HuH-7 (cell line): ENCODE results near the gene CASP7.

Experiments used
- DNase-seq: peaks from one replicate; pipeline ENCODE4 v3.0.0; 2011; ENCODE audit warnings: low spot score

The CASP7 gene

DNA sequence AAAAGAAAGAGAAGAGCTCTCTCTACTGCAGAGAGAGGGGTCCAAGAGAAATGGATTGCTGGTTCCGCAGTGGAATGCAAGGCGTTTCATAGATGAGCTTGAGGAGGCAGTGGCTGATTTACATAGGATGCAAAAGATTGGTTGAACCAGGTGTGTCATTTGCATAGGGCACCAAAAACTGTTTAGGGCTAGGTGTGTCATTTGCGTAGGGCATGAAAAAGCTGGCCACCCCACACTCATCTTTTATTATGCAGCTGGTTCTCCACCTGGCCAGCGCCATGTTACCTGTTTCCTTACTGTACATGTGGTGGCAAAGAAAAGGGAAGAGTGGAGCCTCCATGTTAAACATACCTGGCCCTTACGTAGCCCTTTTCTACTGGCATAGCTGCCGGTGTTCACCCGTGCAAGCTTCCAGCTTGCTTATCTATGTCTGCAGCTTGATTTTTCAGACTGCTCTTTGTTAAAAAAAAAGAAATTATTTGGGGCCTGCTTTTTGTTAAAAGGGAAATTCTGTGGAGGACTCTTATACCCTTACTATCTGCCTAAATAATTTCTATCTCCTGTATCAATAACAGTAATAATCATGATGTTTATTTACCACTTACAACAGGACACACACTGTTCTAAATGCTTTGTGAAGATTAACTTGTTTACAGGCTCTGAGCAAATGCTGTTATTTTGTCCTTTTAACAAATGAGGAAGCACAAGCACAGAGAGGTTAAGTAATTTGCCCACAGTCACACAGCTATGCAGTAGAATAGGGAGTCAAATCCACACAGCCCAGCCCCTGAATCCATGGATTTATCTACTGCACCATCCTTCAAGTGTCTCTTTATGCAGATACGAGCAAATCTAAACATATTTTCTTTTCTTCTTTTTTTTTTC lies 33.3 kb downstream of the CASP7 start:
- no peak for DNase-seq

DNA sequence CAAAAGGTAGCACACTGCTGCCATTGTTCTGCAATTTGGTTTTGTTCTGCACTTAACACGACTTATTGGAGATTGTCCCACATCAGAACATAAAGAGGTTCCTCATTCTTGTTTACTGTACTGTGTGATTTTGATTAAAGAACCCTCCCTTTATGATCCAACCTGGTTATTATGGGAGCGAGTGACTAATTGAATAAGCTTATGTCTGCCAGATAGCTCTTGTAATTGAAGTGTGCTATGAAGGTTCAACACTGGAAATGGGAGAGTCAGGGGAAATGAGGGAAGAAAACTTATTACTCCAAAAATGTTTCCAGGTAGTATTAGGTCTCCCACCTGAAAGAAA lies 33.9 kb downstream of the CASP7 start:
- no peak for DNase-seq

DNA sequence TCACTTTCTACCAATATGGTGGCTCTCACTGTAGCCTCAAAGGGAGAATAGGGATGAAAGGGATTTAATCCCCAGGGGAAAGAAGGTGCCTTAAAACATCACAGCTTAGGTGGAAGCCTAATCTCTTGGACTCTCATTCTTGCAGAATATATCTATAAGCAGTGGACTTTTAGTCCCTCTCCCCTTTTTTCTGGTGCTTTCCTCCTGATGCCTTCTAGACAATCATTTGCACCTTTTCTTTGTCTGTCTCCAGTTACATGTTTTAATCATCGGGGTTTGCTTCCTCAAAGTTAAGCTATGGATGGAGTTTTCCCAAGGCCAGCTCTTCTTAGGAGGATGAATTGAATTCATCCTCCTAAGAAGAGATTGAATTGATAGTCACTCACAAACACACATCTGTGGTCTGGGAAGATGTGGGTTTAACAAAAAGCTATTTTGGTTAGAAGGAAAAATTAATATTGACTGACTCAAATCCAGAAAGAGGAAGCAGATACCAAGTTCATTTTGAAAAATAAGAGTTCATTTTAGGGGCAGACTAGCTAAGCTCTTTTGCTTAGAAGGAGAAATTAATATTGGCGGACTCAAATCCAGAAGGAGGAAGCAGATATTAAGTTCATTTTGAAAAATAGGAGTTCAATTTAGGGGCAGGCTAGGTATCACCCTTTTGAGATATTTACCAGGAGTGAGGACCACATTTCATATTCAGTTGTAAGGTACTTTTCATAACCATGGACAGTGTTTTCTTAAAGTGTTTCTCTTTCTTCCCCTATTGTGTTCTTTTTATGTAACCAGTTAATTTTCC lies 36.6 kb downstream of the CASP7 start:
- no peak for DNase-seq

DNA sequence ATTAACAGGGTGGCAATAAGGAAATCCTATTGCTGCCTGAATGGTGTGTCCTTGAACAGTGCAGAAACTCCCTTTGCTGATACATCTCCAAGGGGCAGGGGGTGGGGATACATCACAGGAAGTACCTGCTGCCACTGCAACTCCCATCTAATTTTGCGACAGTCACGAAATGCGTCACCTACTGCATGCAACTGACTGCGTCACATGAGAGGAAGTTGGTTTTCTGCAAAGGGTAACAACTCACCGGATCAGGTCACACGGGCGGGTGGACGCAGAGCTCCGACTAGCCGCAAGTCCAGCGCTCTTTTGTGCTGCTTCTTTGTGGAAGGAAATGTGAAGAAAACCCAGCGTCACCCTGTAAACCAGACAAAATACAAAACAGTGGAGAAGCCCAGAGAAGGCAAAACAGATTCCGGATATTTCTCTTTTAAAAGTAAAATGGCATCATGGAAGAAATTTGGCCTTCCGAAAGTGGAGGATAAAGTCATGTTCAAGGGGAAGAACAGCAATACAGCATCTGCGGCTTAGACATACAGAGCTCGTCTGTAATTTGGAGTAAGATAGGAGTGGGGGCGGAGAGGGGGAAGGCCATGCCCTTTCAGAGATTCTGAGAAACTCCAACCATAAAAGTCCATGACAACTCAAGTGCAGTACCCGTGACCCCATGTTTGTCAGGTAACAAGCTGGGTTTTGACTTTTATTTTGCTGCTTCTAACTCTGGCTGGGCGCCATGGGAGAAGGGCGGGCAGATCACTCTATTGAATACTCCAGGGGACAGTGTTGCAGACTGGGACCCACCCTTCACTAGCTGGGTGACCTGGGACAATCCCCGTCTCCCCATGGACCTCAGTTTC lies 39.5 kb downstream of the CASP7 start:
- DNase-seq: no peak

DNA sequence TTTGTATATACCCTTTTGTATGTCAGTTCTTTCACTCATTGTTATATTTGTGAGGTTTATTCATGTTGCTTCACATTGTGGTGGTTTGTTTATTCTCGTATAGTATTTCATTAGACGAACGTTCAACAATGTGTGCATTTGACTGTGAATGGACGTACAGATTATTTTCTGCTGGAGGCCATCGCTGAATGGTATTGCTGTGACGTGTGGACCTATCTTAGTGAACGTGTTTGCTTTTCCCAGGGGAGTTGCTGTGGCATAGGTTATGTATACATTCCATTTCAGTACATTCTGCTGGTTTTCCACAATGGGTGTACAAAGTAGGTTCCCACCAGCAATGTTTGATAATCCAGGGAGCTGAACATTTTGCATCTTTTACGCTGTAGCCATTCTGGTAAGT lies 40.7 kb downstream of the CASP7 start:
- DNase-seq: no peak

DNA sequence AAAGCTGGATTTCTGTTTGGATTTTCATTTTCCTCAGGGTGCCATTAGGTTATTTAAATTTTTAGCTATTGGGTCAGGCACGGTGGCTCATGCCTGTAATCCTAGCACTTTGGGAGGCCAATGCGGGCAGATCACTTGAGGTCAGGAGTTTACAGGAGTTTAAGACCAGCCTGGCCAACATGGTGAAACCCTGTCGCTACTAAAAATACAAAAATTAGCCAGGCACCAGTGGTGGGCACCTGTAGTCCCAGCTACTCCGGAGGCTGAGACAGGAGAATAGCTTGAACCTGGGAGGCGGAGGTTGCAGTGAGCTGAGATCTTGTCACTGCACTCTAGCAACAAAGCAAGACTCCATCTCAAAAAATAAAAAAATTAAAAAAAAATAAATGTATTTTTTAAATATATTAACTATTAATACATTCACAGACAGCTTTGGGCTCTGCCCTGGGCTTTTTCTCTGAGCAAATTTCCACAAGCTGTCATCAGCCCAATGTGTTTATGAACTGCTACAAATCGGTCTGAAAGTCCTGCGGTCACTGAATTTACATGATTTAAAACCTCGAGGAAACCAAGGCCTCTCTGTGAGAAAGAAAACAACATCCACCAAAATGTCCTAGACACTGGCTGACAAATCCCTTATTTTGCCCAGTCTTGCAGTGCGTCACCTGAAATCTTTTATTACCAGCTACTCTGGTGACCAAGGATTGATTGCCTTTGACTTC lies 52.6 kb downstream of the CASP7 start:
- DNase-seq: no peak

DNA sequence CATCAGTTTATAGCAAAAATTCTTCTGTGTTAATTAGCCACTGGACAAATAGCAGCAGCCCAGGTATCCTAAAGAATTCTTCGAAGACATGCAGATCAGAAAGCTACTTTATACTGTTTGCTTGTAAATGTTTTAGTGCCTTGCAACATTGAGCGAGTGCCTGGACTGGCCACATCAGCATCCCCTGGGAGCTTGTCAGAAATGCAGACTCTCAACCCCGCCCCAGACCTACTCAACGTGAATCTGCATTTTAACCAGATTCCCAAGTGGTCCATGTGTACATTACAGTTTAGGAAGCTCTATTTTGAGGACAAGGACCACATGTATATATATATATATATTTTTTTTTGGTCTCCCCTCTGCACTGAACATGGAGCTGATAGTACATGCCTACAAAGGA lies 53.3 kb downstream of the CASP7 start:
- no peak for DNase-seq

DNA sequence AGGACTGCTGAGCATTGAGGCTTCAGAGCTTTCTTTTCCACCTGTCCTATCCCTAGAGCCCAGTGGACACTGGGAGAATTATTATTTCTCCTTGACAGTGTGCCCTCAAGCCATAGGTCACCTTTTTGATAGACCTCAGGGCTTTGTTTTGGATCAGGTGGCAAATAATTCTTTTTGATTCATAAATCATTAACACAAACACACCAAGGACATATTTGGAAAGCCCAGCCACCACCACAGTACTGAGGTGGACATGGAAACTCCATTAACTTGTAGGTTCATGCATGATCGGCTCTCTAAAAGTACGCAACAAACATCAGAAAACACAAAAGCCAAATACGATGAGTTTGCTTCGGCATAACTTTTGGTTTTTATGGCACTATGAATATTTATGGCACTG lies 53.9 kb downstream of the CASP7 start:
- no peak for DNase-seq

DNA sequence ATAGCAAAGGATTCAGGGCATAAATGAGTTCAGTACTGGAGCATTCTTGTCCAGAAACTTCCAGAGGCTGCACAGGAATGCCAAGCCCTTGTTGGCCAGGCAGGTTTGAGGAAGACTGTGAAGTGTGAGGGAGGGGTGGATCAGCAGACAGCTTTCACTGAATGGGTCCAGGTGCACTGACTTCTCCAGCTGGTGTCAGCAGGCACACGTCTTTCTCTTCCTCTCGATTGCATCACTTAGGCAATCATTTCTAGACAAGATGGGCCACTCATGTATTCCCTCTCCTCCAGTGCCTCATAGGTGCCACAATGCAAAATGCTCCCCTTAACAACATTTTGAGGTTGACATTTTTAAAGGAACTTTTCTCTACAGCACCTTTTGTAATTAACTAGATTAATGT lies 56.2 kb downstream of the CASP7 start:
- DNase-seq: peak; percentile 46

DNA sequence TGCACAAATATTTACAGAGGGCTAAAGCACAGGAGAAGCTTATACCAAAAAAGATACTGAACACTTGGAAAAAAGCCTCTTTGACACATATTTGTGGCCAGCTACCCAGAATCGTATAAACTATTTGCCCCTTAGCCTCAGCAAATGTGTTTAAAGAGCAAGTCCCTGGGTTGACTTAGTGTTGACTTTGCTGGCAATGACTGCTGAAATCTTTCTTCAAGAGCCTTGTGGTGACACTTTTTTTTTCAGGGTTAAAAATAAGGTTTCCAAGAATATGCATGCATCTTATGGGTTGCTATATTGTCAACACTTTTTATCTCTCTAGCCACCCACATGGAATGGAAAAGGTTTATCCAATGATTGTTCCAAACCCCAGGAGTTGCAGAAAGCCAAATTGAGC lies 56.9 kb downstream of the CASP7 start:
- DNase-seq: no peak

DNA sequence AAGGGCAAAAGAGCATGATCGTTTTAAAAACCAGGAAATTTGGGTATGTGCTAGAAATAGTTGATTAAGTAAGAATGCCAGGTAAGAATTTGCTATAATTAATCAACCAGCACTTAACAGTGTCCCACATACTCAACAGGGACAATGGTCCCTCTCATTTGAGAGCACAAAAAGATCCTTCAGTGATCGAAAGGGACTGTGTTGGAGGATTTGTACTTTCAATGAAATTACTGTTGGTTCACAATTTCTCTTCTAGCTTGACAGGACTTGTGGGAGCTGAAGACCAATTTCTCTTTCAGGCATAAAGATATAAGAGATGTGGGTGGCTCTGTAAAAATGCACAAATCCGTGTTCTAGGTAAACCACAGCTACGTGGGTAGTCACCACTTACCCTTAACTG lies 59.3 kb downstream of the CASP7 start:
- DNase-seq: no peak

DNA sequence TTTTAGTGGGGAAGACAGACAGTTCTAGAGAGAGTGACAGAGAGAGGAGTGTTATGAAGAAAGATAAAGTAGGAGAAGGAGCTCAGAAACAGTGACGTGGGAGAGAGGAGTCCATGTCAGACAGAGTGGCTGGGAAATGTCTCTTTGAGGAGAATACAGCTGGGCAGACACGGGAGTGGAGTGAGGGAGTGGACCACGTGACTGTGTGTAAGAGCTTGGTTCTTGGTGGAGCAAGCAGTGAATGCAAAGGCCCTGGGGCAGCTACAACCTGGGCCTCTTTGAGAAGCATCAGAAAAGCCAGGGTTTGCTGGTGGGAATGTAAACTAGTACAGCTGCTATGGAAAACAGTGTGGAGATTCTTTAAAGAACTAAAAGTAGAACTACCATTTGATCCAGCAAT lies 59.9 kb downstream of the CASP7 start:
- DNase-seq: no peak

DNA sequence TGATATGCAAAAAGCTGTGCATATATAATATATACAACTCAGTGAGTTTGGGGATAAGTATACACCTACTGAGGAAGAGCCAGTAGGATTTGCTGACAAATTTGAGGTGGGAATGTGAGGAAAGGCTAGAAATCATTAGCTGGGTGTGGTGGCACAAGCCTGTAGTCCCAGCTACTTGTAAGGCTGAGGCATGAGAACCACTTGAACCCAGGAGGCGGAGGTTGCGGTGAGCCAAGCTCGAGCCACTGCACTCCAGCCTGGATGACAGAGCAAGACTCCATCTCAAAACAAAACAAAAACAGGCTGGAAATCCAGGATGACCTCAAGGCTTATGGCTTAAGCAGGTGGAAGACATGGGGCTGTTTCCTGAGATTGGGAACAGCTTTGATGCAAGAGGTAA lies 61.1 kb downstream of the CASP7 start:
- DNase-seq: no peak

DNA sequence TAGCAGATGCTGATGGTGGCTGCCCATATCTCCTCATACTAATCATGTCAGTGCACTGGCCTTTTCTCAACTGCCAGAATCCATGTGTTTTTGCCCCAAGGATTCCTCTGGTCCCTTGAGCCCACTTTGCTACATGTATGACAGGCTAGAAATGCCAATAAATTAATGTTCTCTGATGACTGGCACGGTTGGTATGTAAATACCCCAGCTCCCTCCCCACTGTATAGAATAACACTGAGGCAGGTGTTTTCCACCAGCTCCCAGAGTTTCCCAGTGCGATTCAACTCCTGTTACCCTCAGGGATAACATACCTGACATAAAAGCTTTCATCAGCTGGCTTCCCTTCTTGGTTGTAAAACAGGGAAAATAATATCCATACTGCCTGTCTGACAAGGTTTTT lies 62.8 kb downstream of the CASP7 start:
- DNase-seq: no peak

DNA sequence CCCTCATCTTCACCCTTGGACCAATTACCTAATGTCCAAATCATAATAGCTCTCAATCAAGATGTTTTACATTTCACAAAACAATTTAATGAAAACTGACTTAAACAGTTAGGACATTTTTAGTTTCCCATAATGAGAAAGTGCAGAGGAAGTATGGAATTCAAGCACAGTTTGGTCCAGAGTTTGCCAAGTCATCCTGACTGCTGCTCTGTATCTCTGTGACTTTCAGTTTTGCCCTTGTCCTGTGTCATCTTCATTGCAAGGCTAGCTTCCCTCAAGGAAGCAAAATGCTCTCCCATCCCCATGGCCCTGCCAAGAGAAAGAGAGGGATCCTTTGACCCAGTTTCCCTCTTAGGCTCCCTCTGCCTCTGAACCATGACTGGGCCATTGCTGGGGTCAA lies 63.9 kb downstream of the CASP7 start:
- no peak for DNase-seq

DNA sequence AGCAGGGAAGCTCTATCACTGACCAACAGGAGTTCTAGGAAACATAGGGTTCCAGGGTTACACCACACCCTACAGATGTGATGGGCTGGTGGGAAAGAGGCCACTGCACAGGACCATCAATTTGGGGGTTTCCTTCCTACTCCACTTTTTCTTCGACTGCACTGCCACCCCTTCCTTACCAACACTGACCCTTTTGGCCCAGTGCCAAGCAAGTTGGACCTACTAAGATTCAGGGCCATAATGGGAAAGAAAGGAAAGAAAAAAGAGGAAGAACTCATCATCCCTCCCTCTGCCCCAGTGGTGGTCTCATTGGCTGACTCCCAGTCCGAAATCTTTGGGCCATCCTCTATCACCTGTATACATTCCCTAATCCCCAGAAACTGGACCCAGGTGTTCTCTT lies 65.7 kb downstream of the CASP7 start:
- DNase-seq: no peak

DNA sequence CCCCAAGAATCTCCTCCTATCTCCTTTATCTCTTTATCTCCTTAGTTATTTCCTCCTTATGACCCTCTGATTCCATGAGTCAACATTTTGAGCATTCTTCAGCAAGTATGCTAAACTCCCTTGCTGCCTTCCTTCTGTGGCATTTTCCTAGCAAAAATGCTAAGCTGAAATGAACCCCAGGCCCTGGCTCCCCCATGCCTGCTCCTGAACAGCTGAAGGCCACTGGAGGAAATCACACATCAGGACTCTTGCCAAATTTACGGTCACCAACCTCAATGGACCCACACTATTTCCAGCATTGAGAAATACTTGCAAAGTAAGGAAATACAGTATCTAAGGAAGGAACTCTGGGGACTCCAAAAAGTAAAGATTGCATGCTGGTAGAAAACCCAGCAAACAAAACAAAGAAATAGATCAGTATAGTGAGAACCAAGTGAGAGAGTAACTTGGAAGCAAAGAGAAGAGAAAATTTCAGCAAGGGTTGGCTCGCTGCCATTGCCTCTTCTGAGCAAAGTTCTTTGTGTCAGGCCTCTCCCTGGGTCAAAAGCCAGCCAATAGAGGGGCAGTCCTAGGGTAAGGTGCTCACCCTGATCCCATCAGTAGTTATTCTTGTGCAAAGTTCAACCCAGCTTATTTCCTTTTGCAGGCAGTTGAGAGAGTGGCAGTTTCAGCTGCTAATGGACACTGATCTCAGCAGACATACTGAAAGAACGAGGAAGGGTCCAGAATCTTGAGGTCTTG lies 66.7 kb downstream of the CASP7 start:
- DNase-seq: peak; percentile 52

DNA sequence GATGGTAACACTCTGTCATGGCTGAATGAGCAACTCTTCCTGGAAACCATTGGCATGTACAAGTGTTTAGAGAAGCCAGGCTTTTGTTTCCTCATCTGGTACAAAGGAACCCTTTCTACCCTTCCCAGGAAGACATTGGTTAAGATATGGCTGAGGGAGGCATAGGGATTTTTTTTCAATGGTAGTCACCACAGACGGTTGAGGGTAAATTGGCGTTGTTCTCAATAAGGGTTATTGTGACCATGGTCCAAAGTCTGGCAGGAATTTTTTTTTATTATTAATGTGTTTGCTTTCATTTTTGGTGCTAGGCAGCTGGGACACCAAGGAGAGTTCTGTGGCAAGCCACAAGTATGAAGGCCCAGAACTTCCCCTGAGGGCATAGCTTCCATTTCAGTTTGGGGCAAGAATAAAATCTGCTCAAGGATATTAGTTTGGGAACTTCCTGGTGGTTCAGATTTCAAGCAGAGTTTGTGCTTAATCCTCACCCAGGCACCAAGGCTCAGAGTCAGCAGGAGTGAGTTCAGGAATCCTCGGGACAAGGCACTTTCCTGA lies 71.5 kb downstream of the CASP7 start, which contains the start of gene PLEKHS1:
PLEKHS1 (plus strand) TSS at position 502 of the 552 bp plus-strand sequence. CDS start 3,596 bp downstream, outside the sequence.
- DNase-seq: no peak

DNA sequence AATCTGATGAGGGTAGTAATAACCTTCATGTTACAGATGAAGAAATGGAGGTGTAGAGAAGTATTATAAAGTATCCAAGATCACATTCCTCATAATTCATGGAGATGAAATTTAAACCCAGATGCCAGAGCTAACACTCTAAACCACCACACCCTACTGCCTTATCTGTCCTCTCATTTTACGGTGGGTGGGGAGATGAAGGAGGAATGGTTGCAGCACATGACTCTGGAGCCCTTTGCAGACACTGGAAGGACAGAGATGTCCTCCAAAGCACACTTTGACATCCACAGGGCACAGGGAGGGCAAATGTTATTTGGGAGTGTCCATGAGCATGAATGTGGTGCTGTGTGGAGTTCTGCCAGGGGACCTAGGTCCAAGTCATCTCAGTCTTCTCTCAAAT lies 72.8 kb downstream of the CASP7 start:
- no peak for DNase-seq

DNA sequence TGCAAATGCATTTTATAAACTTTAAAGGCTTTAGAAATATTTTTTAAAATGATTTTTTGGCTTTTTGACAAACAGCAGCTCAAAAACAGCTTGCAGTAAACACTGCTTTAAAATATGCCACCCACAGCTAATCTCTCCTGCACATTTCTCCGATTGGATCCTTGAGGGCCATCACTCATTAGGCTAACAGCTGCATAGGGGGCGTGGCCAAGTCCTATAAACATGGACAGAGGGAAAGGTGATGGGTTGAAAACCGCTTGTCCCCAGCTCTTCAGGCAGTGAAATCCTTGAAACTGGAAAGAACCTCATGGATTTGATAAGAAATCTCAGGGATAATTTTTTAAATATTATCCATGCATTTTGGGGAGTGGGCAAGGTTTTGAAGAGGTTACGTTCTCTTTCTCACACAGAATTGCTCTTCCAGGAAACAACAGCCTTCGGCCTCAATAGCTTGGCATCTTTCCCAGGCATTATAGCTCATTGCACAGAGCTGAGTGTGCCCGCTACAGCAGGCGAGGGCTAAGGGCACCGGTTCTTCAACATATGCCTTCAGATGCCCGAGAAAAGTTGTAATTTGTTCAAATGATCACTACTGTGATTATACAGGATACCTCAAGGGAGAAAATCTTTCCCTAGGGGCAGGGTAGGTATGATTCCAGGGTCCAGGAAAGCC lies 73.4 kb downstream of the CASP7 start:
- no peak for DNase-seq
